Measurements from ENCODE around the gene RABGGTA. TPM values are rescaled to one million over a fixed set of nuclear protein-coding genes. Genes with fewer than 3 reads are reported as not detected.

The RABGGTA gene
- total RNA-seq, 1 donor from 2014 or later, result 54.0 TPM

DNA sequence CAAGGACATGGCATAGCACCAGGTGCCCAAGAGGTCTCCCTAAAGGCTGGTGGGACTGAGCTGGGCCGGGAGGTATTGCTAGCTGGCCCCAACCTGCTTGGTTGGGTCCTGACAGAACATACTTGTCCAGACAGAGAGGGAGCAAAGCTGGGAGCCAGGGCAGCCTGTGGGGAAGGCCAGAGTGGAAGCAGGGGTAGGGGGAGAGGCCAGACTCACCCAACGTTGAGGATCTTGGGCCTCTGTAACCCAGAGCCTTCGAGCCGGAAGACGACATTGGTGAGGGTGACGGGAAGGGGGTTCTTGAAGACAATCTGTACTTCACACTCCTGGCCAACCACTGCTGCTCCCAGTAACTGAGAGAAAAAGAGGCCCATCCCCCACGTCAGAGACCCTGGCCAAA lies 17.5 kb downstream of the RABGGTA start:
- DNase-seq (ENCODE audit: low read depth), result no peak
- H3K27me3 ChIP-seq (ENCODE audit: control insufficient read depth, insufficient read depth, low read length), result no peaks in the 10 kb centered on the region
- TF ChIP-seq, protein P1, sequence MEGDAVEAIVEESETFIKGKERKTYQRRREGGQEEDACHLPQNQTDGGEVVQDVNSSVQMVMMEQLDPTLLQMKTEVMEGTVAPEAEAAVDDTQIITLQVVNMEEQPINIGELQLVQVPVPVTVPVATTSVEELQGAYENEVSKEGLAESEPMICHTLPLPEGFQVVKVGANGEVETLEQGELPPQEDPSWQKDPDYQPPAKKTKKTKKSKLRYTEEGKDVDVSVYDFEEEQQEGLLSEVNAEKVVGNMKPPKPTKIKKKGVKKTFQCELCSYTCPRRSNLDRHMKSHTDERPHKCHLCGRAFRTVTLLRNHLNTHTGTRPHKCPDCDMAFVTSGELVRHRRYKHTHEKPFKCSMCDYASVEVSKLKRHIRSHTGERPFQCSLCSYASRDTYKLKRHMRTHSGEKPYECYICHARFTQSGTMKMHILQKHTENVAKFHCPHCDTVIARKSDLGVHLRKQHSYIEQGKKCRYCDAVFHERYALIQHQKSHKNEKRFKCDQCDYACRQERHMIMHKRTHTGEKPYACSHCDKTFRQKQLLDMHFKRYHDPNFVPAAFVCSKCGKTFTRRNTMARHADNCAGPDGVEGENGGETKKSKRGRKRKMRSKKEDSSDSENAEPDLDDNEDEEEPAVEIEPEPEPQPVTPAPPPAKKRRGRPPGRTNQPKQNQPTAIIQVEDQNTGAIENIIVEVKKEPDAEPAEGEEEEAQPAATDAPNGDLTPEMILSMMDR (IDR thresholded peaks at IDR 0.05; ENCODE audit: insufficient read depth, low read length, poor library complexity, severe bottlenecking), result no peak

DNA sequence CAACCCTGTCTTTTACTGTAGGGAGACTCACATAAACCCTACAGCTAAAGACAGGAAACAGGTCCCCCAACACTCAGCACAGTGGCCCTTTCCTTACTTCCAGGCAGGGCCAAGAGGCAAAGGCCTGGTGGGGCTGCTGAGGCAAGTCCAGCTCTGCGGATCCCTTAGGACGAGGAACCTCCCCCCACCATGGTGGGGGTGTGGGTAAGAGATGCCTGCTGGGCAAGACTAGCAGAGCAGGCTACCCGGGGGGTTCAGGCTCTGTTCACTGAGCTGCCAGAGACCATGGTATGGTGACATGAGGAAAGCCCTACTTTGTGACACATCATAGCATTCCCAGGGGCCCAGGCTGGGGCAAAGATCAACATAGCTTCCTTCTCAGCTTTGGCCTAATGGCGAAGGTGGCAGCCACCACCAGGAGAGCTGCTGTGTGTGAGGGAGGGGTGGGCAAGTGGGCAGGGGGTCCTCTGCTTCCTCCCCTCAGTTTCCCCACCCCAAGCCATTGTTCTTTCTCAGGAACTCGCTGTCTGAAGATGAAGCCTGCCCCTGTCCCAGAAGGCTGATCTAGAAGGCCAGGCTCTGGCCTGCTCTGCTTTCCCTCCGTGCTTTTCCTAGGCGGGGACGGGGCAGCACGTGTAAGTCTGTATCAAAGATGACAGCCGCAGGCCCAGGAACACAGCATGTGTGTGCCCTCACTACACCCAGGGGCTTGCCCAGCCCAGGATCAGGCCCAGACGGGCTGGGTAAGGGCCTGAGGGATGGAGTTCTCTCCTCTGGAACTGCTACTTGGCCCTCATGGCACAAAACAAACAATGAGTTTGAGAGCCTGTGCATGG lies 18.9 kb downstream of the RABGGTA start:
- Histone ChIP-seq H3K36me3 (ENCODE audit: control insufficient read depth, insufficient read depth, low read length) (no peaks in the 10 kb centered on the region), H3K4me3 (ENCODE audit: low read depth, low read length) (no peak overlapping the region), H3K27me3 (ENCODE audit: control insufficient read depth, insufficient read depth, low read length) (no peaks in the 10 kb centered on the region)
- DNase-seq (ENCODE audit: low read depth), result no peak
- TF ChIP-seq, protein P1 (IDR thresholded peaks at IDR 0.05; ENCODE audit: insufficient read depth, low read length, poor library complexity, severe bottlenecking), result no peak

More for the DNA sequence above, 17.5 kb downstream of the RABGGTA start:
- H3K4me3 ChIP-seq (ENCODE audit: low read depth, low read length), result no peak overlapping the region
- no peaks in the 10 kb centered on the region for H3K36me3 ChIP-seq (ENCODE audit: control insufficient read depth, insufficient read depth, low read length)

DNA sequence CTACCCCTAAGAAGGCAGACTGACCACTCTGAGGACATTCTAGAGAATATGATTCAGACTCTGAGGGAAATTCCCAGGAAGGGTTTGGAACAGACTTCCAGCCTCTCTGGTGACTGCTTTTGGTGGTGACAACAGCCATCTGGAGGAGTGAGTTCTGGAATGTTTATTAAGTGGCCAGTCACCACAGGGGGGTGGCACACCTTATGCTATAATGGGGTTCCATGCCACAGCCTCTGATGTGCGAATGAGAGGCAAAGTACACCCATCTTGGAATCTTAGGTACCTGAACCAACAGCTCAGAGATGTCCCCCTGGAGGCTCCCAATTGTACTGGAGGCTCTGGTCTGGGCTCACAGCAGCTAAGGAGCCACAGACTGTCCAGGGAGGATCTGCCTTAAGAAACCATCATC lies 19.5 kb downstream of the RABGGTA start:
- Histone ChIP-seq H3K4me3 (ENCODE audit: low read depth, low read length) (no peak overlapping the region), H3K27me3 (ENCODE audit: control insufficient read depth, insufficient read depth, low read length) (no peaks in the 10 kb centered on the region), H3K36me3 (ENCODE audit: control insufficient read depth, insufficient read depth, low read length) (no peaks in the 10 kb centered on the region)
- DNase-seq (ENCODE audit: low read depth), result no peak
- TF ChIP-seq, protein P1 (IDR thresholded peaks at IDR 0.05; ENCODE audit: insufficient read depth, low read length, poor library complexity, severe bottlenecking), result no peak

DNA sequence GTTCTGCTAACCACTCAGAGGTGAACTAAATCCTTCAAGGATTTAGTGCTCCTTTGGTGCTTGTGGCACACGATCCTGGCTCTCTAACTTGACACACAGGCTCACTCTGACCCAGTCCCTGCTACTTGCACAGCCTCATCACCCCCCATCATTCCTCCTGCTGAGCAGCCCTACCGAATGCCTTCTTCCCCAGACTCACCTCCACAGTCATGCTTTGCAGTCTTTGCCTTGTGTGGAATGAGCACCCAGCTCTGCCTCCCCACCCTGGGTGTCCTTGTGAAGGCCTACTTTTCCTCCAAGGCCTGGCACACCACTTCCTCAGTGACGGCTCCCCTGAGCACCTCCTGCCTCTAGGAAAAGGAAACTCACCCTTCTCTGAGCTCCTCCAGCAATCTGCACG lies 21.0 kb downstream of the RABGGTA start:
- TF ChIP-seq, protein P1 (IDR thresholded peaks at IDR 0.05; ENCODE audit: insufficient read depth, low read length, poor library complexity, severe bottlenecking), result no peak
- H3K36me3 ChIP-seq (ENCODE audit: control insufficient read depth, insufficient read depth, low read length), result no peaks in the 10 kb centered on the region
- no peak for DNase-seq (ENCODE audit: low read depth)

DNA sequence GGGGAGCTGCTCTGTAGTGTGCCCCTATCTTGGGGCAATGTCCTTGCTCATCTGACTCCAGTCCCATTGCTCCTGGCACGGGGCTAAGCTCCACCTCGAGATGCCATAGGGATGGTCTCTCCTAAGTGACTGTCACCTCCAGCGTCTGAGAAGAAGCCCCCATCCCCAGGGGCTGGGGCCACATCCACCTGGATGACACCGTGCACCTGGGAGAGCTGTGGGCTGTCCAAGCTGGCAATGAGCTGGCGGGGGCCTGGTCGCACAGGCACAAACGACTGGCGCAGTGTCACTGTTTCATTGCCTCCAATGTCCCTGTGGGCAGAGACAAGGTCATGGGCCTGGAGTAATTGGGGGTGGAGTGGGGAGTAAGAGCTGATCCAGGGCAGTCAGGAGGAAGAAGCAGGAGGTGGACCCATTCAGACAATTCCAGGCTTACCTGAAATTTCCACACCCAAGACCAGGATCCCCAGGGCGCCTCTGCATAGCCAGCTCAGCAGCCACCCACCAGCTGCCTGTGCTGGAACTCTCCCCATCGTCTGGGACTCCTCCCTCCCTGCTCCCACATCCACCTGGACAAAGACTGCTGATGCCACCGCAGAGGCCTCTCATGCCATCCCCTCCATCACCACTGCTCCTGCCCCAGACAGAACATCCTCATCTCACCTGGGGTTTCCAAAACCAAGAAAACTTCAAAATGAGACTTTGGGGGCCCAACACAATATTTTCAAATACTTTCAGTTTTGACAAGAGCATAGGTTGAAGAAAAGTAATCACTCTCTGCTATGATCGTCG lies 22.0 kb downstream of the RABGGTA start:
- H3K4me3 ChIP-seq (ENCODE audit: low read depth, low read length), result no peak overlapping the region
- H3K27me3 ChIP-seq (ENCODE audit: control insufficient read depth, insufficient read depth, low read length), result no peaks in the 10 kb centered on the region
- TF ChIP-seq, protein P1 (IDR thresholded peaks at IDR 0.05; ENCODE audit: insufficient read depth, low read length, poor library complexity, severe bottlenecking), result no peak
- DNase-seq (ENCODE audit: low read depth), result no peak
- H3K36me3 ChIP-seq (ENCODE audit: control insufficient read depth, insufficient read depth, low read length), result no peaks in the 10 kb centered on the region

More for the DNA sequence above, 21.0 kb downstream of the RABGGTA start:
- Histone ChIP-seq H3K4me3 (ENCODE audit: low read depth, low read length) (no peak overlapping the region), H3K27me3 (ENCODE audit: control insufficient read depth, insufficient read depth, low read length) (no peaks in the 10 kb centered on the region)

All from kidney epithelial cell (primary cell).